CD14-positive monocyte (primary cell): ENCODE measurements around the gene NPAS2. TPM values are rescaled to one million over a fixed set of nuclear protein-coding genes. Genes with fewer than 3 reads are reported as not detected.

ENCODE experiments used
- DNase-seq, 3 donors: peaks; one replicate each; pipeline ENCODE4 v3.0.0-alpha.2; 2011 to 2022
- H2AFZ ChIP-seq: 2 replicates; pipeline ENCODE4 v1.6.0; 2012; ENCODE audit warnings: mild to moderate bottlenecking, low read depth, low read length, inconsistent platforms; ENCODE audit not compliant: insufficient read depth, poor library complexity, severe bottlenecking
- H3K27ac ChIP-seq, 2 donors: 1 replicate in 1 of 2; 2 replicates in 1 of 2; pipeline ENCODE4 v1.5.1; 2012 to 2013; ENCODE audit warnings: low read length in 2 of 2, control low read depth in 1 of 2, inconsistent platforms in 1 of 2, low read depth in 1 of 2, mild to moderate bottlenecking in 1 of 2
- H3K27me3 ChIP-seq, 2 donors: one replicate each; pipeline versions ENCODE4 v1.6.0 to v1.6.1; 2011 to 2013; ENCODE audit warnings: low read length in 2 of 2; ENCODE audit not compliant: control insufficient read depth in 2 of 2, insufficient read depth in 2 of 2
- H3K36me3 ChIP-seq, 2 donors: replicated peaks in 1 of 2; 1 replicate in 1 of 2; 2 replicates in 1 of 2; pipeline versions ENCODE4 v1.5.1 to v1.6.1; 2012 to 2013; ENCODE audit warnings: low read length in 2 of 2, control low read depth in 1 of 2, inconsistent platforms in 1 of 2, mild to moderate bottlenecking in 1 of 2; ENCODE audit not compliant: insufficient read depth in 2 of 2, control insufficient read depth in 1 of 2
- H3K4me1 ChIP-seq, 2 donors: 1 replicate in 1 of 2; 2 replicates in 1 of 2; pipeline versions ENCODE4 v1.5.1 to v1.6.1; 2012 to 2013; ENCODE audit warnings: low read length in 2 of 2, control low read depth in 1 of 2, inconsistent platforms in 1 of 2, mild to moderate bottlenecking in 1 of 2, moderate library complexity in 1 of 2; ENCODE audit not compliant: insufficient read depth in 2 of 2, control insufficient read depth in 1 of 2
- H3K4me2 ChIP-seq: replicated peaks from 2 replicates; pipeline ENCODE3; 2012; ENCODE audit warnings: low read length, moderate library complexity, mild to moderate bottlenecking; ENCODE audit not compliant: poor library complexity, severe bottlenecking; ENCODE audit errors: extremely low read depth
- H3K4me3 ChIP-seq, 3 experiments: fragments of 200-600 bp in 1 of 3; sonication (generic) in 1 of 3; replicated peaks in 1 of 3; 1 replicate in 2 of 3; 2 replicates in 1 of 3; pipeline ENCODE4 v1.5.1; 2011 to 2013; ENCODE audit warnings: low read length in 3 of 3, mild to moderate bottlenecking in 3 of 3, control low read depth in 2 of 3, low read depth in 2 of 3, inconsistent platforms in 1 of 3, moderate library complexity in 1 of 3
- H3K79me2 ChIP-seq: 2 replicates; pipeline ENCODE4 v1.6.0; 2012; ENCODE audit warnings: mild to moderate bottlenecking, control low read depth, inconsistent platforms, low read length, moderate library complexity; ENCODE audit not compliant: insufficient read depth
- H3K9ac ChIP-seq: 2 replicates; pipeline ENCODE4 v1.6.0; 2017; ENCODE audit warnings: low read length, mild to moderate bottlenecking; ENCODE audit not compliant: insufficient read depth, poor library complexity, severe bottlenecking
- H3K9me3 ChIP-seq, 2 donors: replicated peaks in 1 of 2; 1 replicate in 1 of 2; 2 replicates in 1 of 2; pipeline versions ENCODE4 v1.5.1 to v1.6.1; 2012 to 2013; ENCODE audit warnings: low read length in 2 of 2, control low read depth in 1 of 2; ENCODE audit not compliant: control insufficient read depth in 1 of 2, insufficient read depth in 1 of 2
- H4K20me1 ChIP-seq: 2 replicates; pipeline ENCODE4 v1.6.0; 2012; ENCODE audit warnings: mild to moderate bottlenecking, low read length, control low read depth, moderate library complexity; ENCODE audit not compliant: insufficient read depth
- H3K27ac Mint-ChIP-seq, 7 donors: one replicate each; pipeline ENCODE4 v1.8.0; 2020; ENCODE audit warnings: mild to moderate bottlenecking in 7 of 7, mixed read lengths in 7 of 7, moderate library complexity in 6 of 7, inconsistent platforms in 2 of 7
- H3K27me3 Mint-ChIP-seq, 3 donors: one replicate each; pipeline ENCODE4 v1.8.0; 2021 to 2022; ENCODE audit warnings: low read depth in 3 of 3, mild to moderate bottlenecking in 3 of 3, mixed read lengths in 3 of 3, moderate library complexity in 3 of 3, inconsistent platforms in 1 of 3
- H3K36me3 Mint-ChIP-seq, 2 donors: one replicate each; pipeline ENCODE4 v1.8.0; 2020; ENCODE audit warnings: mixed read lengths in 2 of 2, inconsistent platforms in 1 of 2, mild to moderate bottlenecking in 1 of 2
- H3K4me1 Mint-ChIP-seq: one replicate; pipeline ENCODE4 v1.8.0; 2020; ENCODE audit warnings: mild to moderate bottlenecking, mixed read lengths
- H3K4me3 Mint-ChIP-seq, 2 donors: one replicate each; pipeline ENCODE4 v1.8.0; 2020; ENCODE audit warnings: mild to moderate bottlenecking in 2 of 2, mixed read lengths in 2 of 2, moderate library complexity in 1 of 2
- H3K9me3 Mint-ChIP-seq, 7 donors: one replicate each; pipeline ENCODE4 v1.8.0; 2020 to 2022; ENCODE audit warnings: mixed read lengths in 7 of 7, mild to moderate bottlenecking in 6 of 7, moderate library complexity in 6 of 7, inconsistent platforms in 2 of 7
- CTCF ChIP-seq: fragments of 200-600 bp; IDR thresholded peaks from one replicate; pipeline ENCODE4 v1.8.0; 2022; ENCODE audit warnings: antibody characterized with exemption, mild to moderate bottlenecking
- WGBS: methylation state at CpG from one replicate; pipeline ENCODE4 v1.1.5; 2013; ENCODE audit warnings: missing lambda C conversion rate; ENCODE audit not compliant: insufficient coverage; 5-methylcytosine and 5-hydroxymethylcytosine counted together
- intact Hi-C, 2 donors: fragments of 100-400 bp; cut with micrococcal nuclease; formaldehyde crosslinking; loops; one replicate each; pipeline versions ENCODE4 v1.15.0 to v1.15.1; 2023
- polyA plus RNA-seq, 3 donors: library from polyadenylated mRNA; depleted of rRNA in 1 of 3; unstranded in 2 of 3; stranded (reverse) in 1 of 3; fragments of 300-500 nt in 2 of 3; fragments of >200 nt in 1 of 3; fragmentation: Illumina TruSeq in 2 of 3; gene quantifications; 1 replicate in 2 of 3; 2 replicates in 1 of 3; pipeline ENCODE4 v1.2.3, GENCODE V29; 2012 to 2021

The NPAS2 gene
- polyA plus RNA-seq, 3 donors: not detected

- H3K9ac ChIP-seq: no peak overlapping the region
- H3K27me3 ChIP-seq: no peaks in the 10 kb centered on the region
- no peak overlapping the region for H3K4me2 ChIP-seq
- no peak overlapping the region for H3K27ac ChIP-seq
- H3K79me2 ChIP-seq: no peaks in the 10 kb centered on the region
- Mint-ChIP-seq H3K4me1 (peaks cover 2% of the 10 kb centered on the region), H3K27me3 (peaks cover 5 to 16% (median 13%) of the 10 kb centered on the region in 3 donors), H3K27ac (no peak overlapping the region), H3K36me3 (no peaks in the 10 kb centered on the region), H3K9me3 (peaks cover 0 to 14% (median 6%) of the 10 kb centered on the region in 7 donors), H3K4me3 (no peak overlapping the region)
- H3K4me3 ChIP-seq: no peak overlapping the region
- no peaks in the 10 kb centered on the region for H3K36me3 ChIP-seq
- no peak overlapping the region for H2AFZ ChIP-seq
- H3K4me1 ChIP-seq: no peaks in the 10 kb centered on the region
- peak; percentile 65 for TF ChIP-seq CTCF
- 63% methylated on average over 10 of the region's 16 CpGs for WGBS
- H3K9me3 ChIP-seq: peaks cover 0 to 6% of the 10 kb centered on the region in 2 donors
- no peaks in the 10 kb centered on the region for H4K20me1 ChIP-seq
- intact Hi-C loops: no loop called here
- no peak for DNase-seq
These were observed 99.4 kb downstream of the NPAS2 start for GRCh38 chr2:100919316-100919715.

- Histone ChIP-seq H3K9me3 (no peaks in the 10 kb centered on the region), H3K79me2 (no peaks in the 10 kb centered on the region), H3K27me3 (no peaks in the 10 kb centered on the region), H3K4me3 (no peak overlapping the region), H3K9ac (no peak overlapping the region), H3K36me3 (no peaks in the 10 kb centered on the region), H3K4me2 (no peak overlapping the region), H2AFZ (no peak overlapping the region), H4K20me1 (no peaks in the 10 kb centered on the region), H3K27ac (no peak overlapping the region), H3K4me1 (no peaks in the 10 kb centered on the region)
- Mint-ChIP-seq H3K4me3 (no peak overlapping the region), H3K9me3 (peaks cover 0 to 8% (median 0%) of the 10 kb centered on the region in 7 donors), H3K36me3 (no peaks in the 10 kb centered on the region), H3K4me1 (peaks cover 2% of the 10 kb centered on the region), H3K27ac (no peak overlapping the region), H3K27me3 (peaks cover 5 to 13% (median 10%) of the 10 kb centered on the region in 3 donors)
- WGBS: 67% methylated on average over 3 of the region's 6 CpGs
- no peak for DNase-seq
- TF ChIP-seq CTCF: no peak
- intact Hi-C loops: no loop called here
These were observed 101.8 kb downstream of the NPAS2 start for GRCh38 chr2:100921685-100922161.
